Thoracic aorta (tissue), 2 donors: ENCODE measurements around the gene NDFIP1. TPM values are rescaled to one million over a fixed set of nuclear protein-coding genes. Genes with fewer than 3 reads are reported as not detected.

Source experiments
- ATAC-seq: fragments of 150-250 bp; one replicate; pipeline ENCODE4 v1.8.0; 2017; ENCODE audit warnings: low read depth; ENCODE audit not compliant: insufficient number of reproducible peaks, low FRiP score
- DNase-seq: peaks from one replicate; pipeline ENCODE4 v3.0.0-alpha.2; 2020; ENCODE audit warnings: low spot score
- H3K27ac ChIP-seq, 2 donors: fragments of 200-600 bp; sonication (generic); 1 replicate in 1 of 2; 2 replicates in 1 of 2; pipeline ENCODE4 v1.5.1; 2016; ENCODE audit warnings: mild to moderate bottlenecking in 2 of 2, moderate library complexity in 2 of 2
- H3K27me3 ChIP-seq: fragments of 200-600 bp; sonication (generic); replicated peaks from 2 replicates; pipeline ENCODE4 v1.6.0; 2016; ENCODE audit warnings: mild to moderate bottlenecking; ENCODE audit not compliant: insufficient read depth
- H3K36me3 ChIP-seq: fragments of 200-600 bp; sonication (generic); one replicate; pipeline ENCODE4 v1.5.1; 2016
- H3K4me1 ChIP-seq, 2 donors: fragments of 200-600 bp; sonication (generic); 1 replicate in 1 of 2; 2 replicates in 1 of 2; pipeline versions ENCODE4 v1.5.1 to v1.6.0; 2016; ENCODE audit warnings: low read depth in 2 of 2, mild to moderate bottlenecking in 1 of 2; ENCODE audit not compliant: control insufficient read depth in 1 of 2
- H3K4me3 ChIP-seq: fragments of 200-600 bp; sonication (generic); 2 replicates; pipeline ENCODE4 v1.5.1; 2016; ENCODE audit warnings: mild to moderate bottlenecking
- H3K9me3 ChIP-seq: fragments of 200-600 bp; sonication (generic); 2 replicates; pipeline ENCODE4 v1.5.1; 2016
- CTCF ChIP-seq: fragments of 200-600 bp; sonication (generic); IDR thresholded peaks from one replicate; pipeline ENCODE4 v1.5.1; 2019; ENCODE audit warnings: antibody characterized with exemption
- total RNA-seq, 2 donors: library from RNA; depleted of rRNA; stranded (reverse); fragments of >200 nt; gene quantifications; one replicate each; pipeline versions ENCODE4 v1.1.0 to v1.2.3, GENCODE V29; 2016

Gene NDFIP1
- total RNA-seq, 2 donors from 2014 or later = 102 to 134 TPM

DNA sequence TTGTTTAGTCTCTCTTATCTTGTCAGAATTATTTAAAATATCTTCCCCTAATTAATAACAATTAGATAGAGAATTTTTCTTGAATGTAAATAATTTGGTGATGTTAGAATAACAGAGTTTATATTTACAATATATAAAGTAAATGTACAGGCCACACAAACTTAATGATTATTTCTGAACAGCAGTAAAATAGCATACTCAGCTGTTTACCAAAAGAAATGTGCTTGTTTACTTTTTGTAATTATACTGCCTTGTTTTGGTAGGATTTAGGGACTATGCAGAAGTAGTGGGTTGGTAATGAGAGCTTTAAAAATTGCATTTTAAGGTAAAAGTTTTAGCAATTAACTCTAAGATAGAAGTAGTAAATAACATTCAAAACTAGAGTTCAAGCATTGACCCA is 17.4 kb downstream of the NDFIP1 start:
- DNase-seq = no peak
- no peak overlapping the region for H3K27ac ChIP-seq
- no peaks in the 10 kb centered on the region for H3K9me3 ChIP-seq
- TF ChIP-seq CTCF = no peak
- H3K36me3 ChIP-seq = no peaks in the 10 kb centered on the region
- H3K4me3 ChIP-seq = no peak overlapping the region
- ATAC-seq = no peak
- H3K27me3 ChIP-seq = no peaks in the 10 kb centered on the region
- H3K4me1 ChIP-seq = peaks cover 24 to 44% of the 10 kb centered on the region in 2 donors

DNA sequence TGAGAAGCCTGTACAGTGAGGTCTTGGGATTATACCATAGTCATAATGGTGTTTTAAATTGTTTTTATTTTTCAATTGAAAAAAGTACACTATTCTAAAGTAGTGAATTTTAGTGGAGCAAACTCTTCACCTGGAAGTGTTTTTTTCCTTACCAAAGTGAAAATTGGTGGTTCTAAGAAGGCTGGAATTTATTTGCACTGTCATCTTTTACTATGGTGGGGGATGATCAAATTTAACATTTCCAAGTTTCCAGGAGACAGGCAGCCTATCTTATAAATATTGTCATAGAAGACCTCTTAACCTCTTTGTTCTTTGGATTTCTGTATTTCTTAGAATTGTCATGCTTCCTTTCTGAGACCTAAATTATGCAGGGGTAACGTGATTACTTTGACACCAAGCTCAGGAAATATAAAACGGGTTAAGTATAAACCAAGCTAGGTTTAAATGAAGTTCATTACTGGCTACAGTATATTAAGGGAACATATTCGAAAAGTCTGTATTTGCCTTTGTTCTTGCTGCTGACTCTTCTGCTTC is 20.2 kb downstream of the NDFIP1 start:
- H3K4me1 ChIP-seq = peaks cover 17 to 33% of the 10 kb centered on the region in 2 donors
- no peak for ATAC-seq
- no peak overlapping the region for H3K4me3 ChIP-seq
- H3K27ac ChIP-seq = peak overlapping the region in 1 of 2 donors; percentile 21
- no peak for TF ChIP-seq CTCF
- H3K27me3 ChIP-seq = no peaks in the 10 kb centered on the region
- no peaks in the 10 kb centered on the region for H3K9me3 ChIP-seq
- H3K36me3 ChIP-seq = peaks cover 2% of the 10 kb centered on the region
- DNase-seq = no peak

DNA sequence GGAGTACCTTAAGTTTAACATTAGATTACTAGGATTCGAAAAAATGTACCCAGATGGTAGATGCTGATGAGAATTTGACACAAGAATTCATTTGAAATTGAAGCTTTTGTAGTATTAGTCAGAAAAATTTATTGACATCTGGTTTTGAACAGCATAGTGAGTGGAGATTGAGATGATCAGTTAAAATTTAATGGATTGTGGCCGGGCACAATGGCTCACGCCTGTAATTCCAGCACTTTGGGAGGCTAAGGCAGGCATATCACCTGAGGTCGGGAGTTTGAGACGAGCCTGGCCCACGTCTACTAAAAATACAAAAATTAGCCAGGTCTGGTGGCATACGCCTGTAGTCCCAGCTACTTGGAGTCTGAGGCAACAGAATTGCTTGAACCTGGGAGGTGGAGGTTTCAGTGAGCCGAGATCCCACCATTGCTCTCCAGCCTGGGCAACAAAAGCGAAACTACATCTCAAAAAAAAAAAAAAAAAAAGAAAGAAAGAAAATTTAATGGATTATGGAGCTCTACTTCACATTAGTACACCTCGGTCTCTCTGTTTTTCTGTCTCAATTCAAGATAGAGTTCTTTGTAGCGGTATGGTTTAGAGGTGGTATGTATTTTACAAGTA is 21.0 kb downstream of the NDFIP1 start:
- H3K27ac ChIP-seq = peak overlapping the region in 1 of 2 donors; percentile 21
- peak overlapping the region; percentile 7 for H3K4me3 ChIP-seq
- peaks cover 17 to 29% of the 10 kb centered on the region in 2 donors for H3K4me1 ChIP-seq
- no peak for ATAC-seq
- no peaks in the 10 kb centered on the region for H3K27me3 ChIP-seq
- no peaks in the 10 kb centered on the region for H3K9me3 ChIP-seq
- no peak for TF ChIP-seq CTCF
- peaks cover 2% of the 10 kb centered on the region for H3K36me3 ChIP-seq
- no peak for DNase-seq

DNA sequence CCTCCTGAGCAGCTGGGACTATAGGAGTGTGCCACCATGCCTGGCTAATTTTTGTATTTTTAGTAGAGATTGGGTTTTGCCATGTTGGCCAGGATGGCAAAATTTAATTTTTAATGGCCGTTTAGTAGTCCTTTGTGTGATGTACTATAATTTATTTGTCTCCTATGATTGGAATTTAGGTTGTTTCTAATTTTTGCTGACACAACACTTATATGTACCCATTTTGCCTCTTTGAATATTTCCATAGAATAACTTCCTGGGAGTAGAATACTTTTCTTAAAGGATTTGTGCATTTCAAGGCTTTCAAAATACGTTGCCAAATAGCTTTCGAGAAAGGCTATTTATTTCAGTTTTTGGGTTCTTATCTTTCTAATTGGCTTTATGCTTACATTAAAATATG is 22.8 kb downstream of the NDFIP1 start:
- H3K4me1 ChIP-seq = peaks cover 17 to 29% of the 10 kb centered on the region in 2 donors
- H3K27me3 ChIP-seq = no peaks in the 10 kb centered on the region
- H3K9me3 ChIP-seq = no peaks in the 10 kb centered on the region
- DNase-seq = no peak
- no peak overlapping the region for H3K4me3 ChIP-seq
- no peak overlapping the region for H3K27ac ChIP-seq
- no peak for ATAC-seq
- TF ChIP-seq CTCF = no peak
- H3K36me3 ChIP-seq = peaks cover 12% of the 10 kb centered on the region

GRCh38 chr5:142132916-142133315 is 24.3 kb downstream of the NDFIP1 start:
- ATAC-seq (no peak), DNase-seq (no peak)
- Histone ChIP-seq H3K36me3 (peaks cover 12% of the 10 kb centered on the region), H3K27me3 (no peaks in the 10 kb centered on the region), H3K4me3 (no peak overlapping the region), H3K9me3 (no peaks in the 10 kb centered on the region), H3K4me1 (peaks cover 16 to 19% of the 10 kb centered on the region in 2 donors), H3K27ac (no peak overlapping the region)
- TF ChIP-seq CTCF = no peak
